22Rv1 (cell line): ENCODE data around the gene POLN.

Source experiments
- H3K27ac ChIP-seq: fragments of 450-650 bp; 2 replicates; pipeline ENCODE4 v1.5.1; 2017
- CTCF ChIP-seq: fragments of 450-650 bp; IDR thresholded peaks from 2 replicates; pipeline ENCODE4 v1.5.1; 2017; ENCODE audit warnings: mild to moderate bottlenecking
- ZFX ChIP-seq: fragments of 450-650 bp; IDR thresholded peaks from 2 replicates; pipeline ENCODE4 v1.6.1; 2017; ENCODE audit warnings: antibody characterized with exemption, borderline replicate concordance

POLN gene

GRCh38 chr4:2080429-2081300 is 161.3 kb downstream of the POLN start:
- no peak for TF ChIP-seq ZFX
- TF ChIP-seq CTCF = no peak
- H3K27ac ChIP-seq = no peak overlapping the region

GRCh38 chr4:2079926-2080325 is 162.0 kb downstream of the POLN start:
- TF ChIP-seq CTCF = no peak
- no peak for TF ChIP-seq ZFX

DNA sequence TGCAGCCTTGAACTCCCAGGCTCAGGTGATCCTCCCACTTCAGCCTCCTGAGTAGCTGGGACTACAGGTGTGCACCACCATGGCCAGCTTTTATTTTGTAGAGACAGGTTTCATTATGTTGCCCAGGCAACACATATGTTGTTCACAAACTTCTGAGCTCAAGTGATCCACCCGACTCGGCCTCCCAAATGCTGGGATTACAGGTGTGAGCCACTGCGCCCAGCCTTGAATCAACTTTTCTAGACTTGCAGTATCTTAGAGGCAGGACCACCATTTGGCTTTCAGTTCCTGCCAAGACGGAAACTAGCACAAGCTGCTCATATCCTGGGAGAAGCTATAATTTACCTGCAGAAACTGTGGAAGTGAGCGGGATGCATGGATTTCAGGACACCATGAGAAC is 162.9 kb downstream of the POLN start:
- TF ChIP-seq ZFX = no peak
- TF ChIP-seq CTCF = no peak
- H3K27ac ChIP-seq = no peak overlapping the region

More at GRCh38 chr4:2079926-2080325, 162.0 kb downstream of the POLN start:
- no peak overlapping the region for H3K27ac ChIP-seq

GRCh38 chr4:2078584-2078983 is 163.3 kb downstream of the POLN start:
- TF ChIP-seq CTCF (no peak), ZFX (no peak)
- H3K27ac ChIP-seq = no peak overlapping the region

- TF ChIP-seq CTCF = no peak
- no peak for TF ChIP-seq ZFX
- no peak overlapping the region for H3K27ac ChIP-seq
Measured at GRCh38 chr4:2077537-2078460, 164.1 kb downstream of the POLN start.

GRCh38 chr4:2076908-2077536 is 164.9 kb downstream of the POLN start:
- TF ChIP-seq ZFX (no peak), CTCF (no peak)
- no peak overlapping the region for H3K27ac ChIP-seq
